Inferior parietal cortex (tissue), 1 donor: ENCODE measurements around the gene PPP1R7.

Source experiments
- DNase-seq: peaks from one replicate; pipeline ENCODE4 v3.0.0-alpha.2; 2016; ENCODE audit errors: extremely low spot score

The PPP1R7 gene

DNA sequence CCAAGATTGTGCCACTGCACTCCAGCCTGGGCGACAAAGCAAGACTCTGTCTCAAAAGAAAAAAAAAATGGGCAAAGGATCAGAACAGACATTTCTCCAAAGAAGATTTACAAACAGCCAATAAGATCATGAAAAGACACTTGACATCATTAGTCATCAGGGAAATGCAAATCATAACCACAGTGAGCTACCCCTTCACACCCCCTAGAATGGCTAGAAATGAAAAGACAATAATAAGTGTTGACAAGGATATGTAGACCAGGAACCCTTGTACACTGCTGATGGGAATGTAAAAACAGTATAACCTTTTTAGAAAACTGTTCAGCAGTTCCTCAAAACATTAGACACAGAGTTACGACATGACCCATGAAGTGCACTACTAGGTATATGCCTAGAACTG, 29.8 kb upstream of the PPP1R7 start:
- DNase-seq = no peak

DNA sequence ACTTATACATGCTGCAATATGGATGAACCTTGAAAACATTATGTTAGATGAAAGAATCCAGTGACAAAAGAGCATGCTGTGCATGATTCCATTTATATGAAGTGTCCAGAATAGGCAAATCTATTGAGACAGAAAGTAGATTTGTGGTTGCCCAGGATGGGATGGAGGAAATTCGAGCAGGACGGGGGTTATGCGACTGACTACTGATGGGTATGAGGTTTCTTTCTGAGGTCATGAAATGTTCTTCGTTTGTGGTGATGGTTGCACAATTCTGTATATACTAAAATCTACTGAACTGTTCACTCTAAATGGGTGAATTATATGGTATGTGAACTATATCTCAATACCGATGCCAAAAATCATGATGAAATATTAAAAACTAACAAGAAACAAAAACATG, 29.3 kb upstream of the PPP1R7 start:
- no peak for DNase-seq

DNA sequence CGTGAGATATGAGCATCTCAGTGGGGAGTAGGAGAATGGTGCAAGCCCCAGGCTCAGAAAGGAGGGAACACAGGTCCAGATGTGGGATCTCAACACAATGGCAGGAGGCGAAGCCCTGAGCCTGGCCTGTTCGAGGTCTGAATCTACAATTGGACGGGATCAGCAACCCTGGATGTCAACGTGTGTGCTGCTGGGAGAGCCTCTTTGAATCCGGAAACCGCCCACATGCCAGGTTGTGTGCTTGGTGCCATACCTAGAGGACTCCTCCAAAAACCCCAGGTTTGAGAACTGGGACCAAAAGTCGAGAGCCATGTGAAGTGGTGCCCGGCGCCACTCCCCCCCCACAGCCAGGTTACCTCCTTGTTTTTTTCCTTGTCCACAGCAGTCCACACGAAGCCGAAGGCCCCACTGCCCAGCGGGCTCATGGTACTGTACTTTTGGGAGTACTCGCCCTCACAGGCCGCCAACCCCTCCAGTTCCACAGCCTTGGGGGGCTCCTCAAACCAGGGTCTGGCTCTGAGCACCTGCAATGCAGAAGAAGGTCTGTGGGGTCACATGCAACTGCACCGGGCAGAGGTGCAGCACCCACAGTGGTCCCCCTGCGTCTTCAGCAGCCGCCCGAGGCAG, 27.8 kb upstream of the PPP1R7 start:
- no peak for DNase-seq

DNA sequence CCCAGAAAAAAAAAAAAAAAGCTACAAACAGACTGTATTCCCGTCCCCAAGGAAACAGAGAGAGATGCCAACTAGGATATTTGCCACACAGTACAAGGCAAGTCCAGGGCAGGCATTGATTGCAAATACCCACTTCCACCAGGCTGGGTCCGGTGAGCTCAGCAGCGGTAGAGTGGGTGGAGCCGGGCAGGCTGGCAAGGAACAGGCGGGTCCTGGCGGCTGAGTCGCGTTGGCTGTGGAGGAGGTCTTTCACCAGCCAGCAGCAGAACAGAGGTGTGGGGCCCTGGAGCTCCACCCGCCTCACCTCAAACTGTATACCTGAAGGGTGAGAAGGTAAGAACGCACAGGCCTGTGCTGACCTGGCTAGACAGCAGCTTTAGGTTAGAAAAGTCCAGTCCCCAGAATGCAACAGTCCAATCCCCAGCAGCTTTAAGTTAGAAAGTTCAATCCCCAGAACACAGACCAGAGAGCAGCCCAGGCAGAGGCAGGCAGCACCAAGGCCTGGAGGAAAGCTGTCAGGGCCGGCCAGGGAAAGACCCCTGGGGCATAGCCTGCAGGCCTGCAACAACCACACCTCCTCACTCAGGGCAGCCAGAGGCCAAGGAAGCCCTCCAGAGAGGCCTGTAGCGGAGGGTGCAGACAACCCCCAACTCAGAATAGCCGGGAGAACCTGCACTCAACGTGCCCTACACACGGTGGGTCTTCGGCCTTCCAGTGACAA, 26.3 kb upstream of the PPP1R7 start:
- peak; percentile 9 for DNase-seq

DNA sequence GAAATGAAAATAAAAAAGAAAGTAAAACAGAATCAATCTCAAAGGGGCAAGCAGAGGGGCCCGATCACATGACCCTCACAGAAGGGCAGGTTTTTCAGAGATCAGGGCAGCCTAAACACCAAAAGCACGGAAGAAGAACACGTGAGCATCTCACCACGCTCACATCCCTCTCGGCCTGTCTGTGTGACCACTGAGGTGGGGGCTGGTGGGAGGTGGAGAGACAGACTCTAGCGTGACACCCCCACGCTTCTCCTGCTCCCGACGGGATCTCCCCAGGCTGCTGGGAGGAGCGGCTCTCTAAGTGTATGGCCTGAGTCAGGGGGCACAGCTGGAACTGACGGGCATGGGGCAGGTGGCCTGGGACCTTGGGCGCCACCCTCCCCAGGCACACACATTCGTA, 24.6 kb upstream of the PPP1R7 start:
- no peak for DNase-seq

DNA sequence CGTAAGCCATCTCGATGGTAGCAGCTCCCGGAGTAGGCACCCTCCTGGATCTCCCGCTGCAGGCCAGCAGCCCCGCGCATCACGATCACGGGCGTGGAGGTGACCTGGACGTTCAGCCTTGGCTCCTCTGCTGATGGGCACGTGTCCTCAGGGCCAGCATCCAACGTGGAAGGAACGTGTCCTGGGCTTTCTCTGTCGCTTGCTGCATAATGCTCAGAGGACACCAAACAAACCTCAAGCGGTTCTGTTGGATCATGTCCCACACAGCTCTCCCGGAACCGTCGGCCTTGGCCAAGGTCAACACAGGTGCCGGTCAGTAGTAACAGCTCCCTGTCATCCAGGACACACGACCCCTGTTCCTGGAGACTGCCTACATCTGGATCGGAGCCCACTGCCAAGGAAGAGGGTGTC, 24.1 kb upstream of the PPP1R7 start:
- DNase-seq = no peak

DNA sequence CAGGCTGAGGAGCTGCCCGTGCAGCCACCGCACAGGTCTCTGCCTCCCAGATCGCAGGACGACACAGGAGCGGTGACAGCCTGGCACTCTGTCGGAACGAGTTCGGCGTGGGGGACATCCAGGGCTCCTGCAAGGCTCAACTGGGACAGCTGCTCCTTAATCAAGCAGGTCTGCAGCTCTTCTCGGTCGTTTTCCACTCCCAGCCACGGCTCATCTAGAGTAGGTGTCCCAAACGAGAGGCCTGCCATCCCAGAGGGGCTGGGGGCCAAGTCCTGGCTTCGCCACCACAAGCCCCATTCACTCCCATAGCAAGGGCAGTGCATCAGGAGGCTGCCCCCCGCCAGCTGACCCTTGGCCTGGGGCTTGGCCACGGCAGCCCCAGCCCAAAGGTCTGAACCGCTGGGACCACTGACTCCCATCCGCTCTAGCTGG, 23.5 kb upstream of the PPP1R7 start:
- no peak for DNase-seq

DNA sequence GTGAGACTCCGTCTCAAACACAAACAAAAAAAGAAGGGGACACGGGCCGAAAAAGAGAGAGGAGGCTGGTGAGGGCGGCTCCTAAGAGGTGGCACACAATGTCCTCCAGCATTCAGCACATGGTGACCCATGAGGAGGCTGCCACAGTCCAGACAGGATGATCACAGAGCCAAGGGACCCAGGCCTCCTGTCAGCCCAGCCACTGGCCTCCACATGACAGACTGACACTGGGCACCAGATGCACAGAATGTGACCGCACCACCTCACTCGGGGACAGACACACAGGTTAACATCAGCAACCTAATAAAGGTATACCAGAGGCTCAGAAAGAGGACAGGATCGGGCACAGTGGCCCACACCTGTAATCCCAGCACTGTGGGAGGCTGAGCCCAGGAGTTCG, 22.0 kb upstream of the PPP1R7 start:
- no peak for DNase-seq

DNA sequence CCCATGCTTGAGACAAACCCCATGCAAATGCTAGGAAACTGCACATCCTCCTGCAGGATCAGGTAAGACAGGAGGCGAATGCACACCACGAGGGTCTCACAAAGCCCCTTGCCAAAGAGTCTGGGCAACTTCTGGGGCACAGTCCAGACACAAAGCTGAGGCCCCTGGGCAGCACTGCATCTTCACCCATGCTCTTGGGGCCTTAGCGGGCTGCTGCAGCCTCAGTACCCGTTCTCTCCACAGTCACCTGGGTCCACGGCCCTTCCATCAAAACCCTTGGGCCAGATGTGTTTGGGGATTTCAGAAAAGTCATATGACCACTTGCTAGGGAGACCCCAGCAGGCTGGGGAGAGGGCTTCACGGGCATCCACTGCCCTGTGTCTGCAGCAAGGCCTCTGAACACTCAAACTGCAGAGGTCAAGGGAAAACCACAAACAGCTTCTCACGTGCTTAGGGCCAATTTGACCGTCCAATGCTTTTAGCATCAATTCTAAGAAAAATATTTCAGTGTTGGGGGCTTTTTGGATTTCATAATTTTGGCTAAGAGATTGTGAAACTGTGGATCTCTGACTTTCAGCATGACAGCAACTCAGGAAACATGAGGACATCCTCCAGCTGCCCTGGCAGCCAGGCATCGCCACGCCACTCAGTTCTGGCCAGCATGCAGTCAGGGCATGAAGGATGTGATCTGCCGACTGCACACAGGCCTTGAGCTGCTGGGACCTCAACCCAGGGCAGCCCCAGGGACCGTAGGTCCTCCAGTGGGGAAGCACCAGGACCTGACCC, 21.0 kb upstream of the PPP1R7 start:
- DNase-seq = no peak

DNA sequence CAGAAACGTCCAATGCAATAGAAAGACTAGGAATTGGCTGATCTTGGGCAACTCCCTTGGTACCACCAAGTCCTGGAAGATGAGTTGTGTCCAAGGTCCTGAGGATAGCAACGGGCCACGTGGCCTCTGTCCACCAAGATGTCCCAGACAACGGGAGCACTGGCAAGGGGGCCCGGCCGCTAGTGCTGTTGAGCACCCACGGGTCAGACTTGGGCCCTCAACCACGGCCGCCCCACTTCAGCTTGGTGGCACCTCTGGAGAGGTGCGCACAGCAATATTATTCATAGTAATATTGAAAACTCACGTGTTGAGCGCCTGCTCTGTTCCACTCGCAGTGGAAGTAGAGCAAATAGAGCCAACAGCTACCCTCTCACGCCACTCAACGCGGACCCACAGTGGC, 20.0 kb upstream of the PPP1R7 start:
- no peak for DNase-seq

DNA sequence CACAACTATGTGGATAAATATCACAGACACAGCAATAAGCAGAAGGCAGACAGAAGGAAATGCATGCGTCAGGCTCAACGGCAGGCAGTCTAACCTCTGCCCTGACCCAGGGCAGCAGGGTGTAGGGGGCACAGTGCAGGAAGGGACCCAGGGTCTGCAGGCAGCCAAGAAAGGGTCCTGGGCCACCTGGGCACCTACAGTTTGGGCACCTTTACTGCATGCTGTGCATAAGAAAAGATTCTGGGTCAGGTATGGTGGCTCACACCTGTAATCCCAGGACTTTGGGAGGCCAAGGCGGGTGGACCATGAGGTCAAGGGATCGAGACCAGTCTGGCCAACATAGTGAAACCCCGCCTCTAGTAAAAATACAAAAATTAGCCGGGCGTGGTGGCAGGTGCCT, 18.7 kb upstream of the PPP1R7 start:
- DNase-seq = no peak

DNA sequence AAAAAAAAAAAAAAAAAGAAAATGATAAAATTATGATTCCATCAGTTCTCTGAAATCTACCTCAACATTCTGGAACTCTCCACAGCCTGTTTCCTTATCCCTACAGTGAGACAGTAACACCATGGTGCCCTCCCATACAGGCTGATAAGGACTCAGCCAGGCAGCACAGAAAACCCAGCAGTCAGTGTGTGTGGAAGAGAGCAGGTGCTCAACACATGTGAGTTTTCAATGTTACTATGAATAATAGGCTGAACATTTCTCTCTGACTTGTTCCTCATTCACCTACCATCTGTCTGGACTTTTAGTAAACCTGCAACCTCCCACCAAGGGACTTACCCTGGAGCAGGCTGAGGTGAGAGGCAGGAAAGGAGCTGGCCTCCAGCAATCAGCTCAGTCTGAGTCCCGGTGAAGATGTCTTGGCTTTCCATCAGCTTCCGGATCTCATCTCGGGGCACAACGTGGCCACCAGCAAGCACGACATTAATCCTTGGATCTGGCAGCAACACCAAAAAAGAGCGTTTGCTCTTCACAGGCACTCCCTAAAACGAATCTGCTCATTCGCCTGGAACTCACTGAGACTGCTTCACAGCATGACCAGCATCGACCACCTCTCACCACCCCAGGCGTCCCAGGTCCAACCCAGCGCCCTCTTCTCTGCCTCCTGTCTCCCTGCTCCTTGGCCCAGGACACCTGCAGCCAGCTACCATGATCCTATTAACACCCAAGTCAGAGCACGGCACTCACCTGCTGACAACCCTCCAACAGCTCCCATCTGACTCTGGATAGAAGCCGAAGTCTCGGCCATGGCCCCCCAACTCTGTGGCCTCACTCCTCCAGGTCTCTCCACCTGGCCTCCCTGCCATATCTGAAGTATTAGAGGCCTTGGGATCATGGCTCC, 17.5 kb upstream of the PPP1R7 start:
- DNase-seq = no peak

DNA sequence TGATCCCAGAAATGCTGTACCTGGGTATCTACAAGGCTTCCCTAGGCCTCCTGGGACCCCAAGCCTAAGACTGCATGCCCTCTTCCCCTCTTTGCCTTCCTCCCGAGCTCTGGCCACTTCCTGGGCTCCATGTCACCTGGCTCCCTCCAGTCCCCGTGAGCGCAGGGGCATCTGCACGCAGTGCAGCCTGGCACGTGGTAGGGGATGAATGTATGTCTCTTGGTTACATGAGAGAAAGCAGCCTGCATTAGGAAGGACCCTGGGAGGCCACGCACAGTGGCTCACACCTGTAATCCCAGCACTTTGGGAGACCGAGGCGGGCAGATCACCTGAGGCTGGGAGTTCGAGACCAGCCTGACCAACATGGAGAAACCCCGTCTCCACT, 16.8 kb upstream of the PPP1R7 start:
- no peak for DNase-seq

DNA sequence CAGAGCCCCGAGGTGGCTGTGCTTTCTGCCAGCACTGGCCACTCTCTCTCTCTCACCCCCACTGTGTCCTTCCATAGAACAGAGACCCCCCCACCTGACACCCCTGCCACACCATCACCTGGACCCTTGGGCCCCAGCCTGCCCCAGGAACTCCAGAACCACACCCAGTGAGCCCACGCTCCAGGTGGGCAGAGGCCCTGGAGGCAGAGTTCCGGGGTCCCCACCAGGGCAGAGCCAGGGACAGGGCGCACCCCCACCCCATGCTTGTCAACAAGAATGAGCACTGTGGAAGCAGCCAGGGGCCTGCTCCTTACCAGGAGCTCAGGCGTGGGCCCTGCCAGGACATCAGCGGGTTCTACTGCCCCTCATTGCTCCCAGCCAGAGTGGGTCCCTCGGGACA, 15.6 kb upstream of the PPP1R7 start:
- no peak for DNase-seq

DNA sequence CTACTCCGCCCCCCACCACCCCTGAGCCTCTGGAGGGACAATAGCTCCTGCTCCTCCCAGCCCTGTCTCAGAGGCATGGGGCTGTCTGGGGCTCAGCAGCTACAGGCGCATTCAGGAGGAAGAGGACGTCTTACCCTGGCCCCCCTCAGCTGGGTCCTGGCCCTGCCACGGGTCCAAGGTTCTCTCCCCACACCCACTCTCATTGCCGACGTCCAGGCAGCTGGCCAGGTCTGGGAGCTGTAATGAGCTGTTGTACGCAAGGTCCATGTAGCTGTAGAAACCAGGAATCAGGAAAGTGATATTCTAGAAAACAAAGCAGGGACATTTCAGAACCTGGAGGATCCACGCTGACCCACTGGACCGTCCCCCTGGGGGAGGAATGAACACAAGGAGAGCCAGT, 14.5 kb upstream of the PPP1R7 start:
- no peak for DNase-seq

DNA sequence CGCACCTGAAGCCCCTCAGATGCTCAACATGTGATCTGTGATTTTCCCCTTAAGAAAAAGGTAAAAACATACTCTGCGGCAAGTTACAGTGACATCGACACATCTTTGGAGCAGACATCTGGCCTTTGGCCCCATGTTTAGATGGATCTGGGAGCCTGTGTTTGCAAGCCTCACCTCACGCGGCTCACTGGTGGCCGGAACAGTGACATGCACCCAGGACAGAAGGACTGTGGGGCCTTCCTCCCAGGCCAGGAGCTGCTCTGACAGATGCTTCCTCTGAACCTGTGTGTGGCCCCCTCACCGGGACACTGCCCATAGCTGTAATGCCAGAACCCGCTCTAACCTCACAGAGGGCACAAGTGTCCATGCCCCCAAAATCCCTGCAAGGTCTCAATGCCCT, 14.1 kb upstream of the PPP1R7 start:
- no peak for DNase-seq

DNA sequence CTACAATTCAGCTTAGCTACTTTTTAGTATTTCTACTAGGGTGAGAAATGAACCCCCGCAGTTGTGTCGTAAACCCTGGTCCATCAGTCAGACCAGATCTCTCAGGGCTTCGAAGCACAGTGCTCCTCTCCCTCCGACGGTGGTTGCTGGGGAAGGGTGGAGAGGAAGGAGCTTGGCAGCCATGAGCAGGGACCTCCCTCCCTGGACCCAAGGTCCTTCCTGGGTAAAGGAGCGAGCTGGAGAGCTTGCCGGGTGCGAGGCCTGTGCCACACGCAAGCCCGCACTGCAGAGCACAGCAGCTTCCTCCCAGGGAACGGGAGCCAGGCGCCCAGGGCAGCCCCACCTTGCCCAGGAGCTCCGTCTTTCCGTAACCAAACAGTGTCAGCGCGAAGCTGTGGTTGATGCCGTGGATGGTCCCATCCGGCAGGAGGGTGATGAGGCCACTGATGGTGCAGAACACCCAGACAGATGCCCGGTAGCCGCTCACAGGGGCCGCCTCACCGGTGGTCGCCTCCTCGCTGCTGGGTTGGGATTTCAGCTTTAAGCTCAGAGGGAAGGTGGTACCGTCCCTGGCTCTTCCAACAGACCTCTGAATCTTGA, 13.5 kb upstream of the PPP1R7 start:
- no peak for DNase-seq

DNA sequence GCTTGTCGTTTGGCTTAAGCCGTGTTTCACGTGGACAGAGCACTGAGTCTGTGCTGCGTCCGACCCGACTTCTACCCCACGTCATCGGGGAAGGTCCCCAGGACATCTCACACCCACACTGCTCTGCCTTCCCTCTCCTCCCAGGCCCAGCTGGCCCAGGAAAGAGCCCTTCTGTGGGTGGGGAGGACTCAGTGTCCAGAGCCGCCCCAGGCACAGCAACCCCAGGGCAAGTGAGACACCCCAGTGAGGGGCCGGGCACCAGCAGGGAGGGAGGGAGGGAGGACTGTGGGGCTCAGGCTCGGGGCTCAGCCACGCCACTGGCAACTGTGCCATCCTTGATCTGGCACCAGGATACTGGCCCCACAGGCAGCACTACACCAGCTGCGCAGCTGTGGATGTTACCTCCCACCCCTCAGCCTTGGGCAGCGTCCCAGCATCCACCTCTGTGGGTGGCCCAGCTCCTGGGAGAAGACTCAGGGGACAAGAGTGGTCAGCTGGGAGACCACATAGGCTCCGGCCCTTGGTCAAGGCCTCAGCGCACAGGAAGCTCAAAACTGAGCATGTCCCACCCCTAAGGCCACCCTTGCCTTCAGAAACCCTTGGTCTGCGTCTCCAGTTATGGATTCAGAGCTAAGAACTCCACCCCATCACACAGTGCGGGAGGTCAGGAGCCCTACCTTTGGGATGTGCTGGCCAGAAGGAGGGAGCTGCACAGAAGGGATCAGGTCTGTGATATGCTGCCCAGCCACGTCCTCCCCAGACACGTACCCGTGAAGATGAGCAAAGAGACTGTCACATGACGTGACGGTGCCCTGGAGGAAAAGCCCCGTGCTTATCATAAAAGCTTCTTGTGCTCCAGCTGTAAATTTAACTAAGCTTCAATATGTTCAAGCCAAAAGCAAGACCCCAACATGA, 12.7 kb upstream of the PPP1R7 start:
- no peak for DNase-seq

DNA sequence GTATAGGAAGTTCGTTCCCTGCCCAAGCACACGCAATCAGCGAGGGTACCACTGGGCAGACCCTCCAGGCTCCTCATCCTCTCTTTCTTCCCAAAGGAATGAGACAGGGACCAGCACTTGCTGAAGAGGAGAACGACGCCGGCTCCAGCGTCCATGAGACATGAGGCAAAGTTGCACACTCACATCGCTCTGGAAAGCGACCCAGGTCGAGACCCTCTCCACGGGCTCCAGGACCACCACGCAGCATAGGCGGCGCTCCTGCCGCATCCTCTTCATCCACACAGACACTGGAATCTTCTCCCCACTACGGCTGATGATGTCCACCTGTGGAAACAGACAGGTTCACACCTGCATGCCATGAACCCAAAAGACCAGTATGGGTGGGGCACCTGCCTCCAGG, 11.8 kb upstream of the PPP1R7 start:
- DNase-seq = no peak
